G401.6 (cell line): ENCODE results near the gene CGREF1.

ENCODE experiments used
- FAIRE-seq: peaks from 2 replicates; lab custom pipeline; 2012; peaks lifted over from hg19 to GRCh38; lab: Jason Lieb, UNC

Gene CGREF1, protein sequence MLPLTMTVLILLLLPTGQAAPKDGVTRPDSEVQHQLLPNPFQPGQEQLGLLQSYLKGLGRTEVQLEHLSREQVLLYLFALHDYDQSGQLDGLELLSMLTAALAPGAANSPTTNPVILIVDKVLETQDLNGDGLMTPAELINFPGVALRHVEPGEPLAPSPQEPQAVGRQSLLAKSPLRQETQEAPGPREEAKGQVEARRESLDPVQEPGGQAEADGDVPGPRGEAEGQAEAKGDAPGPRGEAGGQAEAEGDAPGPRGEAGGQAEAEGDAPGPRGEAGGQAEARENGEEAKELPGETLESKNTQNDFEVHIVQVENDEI

DNA sequence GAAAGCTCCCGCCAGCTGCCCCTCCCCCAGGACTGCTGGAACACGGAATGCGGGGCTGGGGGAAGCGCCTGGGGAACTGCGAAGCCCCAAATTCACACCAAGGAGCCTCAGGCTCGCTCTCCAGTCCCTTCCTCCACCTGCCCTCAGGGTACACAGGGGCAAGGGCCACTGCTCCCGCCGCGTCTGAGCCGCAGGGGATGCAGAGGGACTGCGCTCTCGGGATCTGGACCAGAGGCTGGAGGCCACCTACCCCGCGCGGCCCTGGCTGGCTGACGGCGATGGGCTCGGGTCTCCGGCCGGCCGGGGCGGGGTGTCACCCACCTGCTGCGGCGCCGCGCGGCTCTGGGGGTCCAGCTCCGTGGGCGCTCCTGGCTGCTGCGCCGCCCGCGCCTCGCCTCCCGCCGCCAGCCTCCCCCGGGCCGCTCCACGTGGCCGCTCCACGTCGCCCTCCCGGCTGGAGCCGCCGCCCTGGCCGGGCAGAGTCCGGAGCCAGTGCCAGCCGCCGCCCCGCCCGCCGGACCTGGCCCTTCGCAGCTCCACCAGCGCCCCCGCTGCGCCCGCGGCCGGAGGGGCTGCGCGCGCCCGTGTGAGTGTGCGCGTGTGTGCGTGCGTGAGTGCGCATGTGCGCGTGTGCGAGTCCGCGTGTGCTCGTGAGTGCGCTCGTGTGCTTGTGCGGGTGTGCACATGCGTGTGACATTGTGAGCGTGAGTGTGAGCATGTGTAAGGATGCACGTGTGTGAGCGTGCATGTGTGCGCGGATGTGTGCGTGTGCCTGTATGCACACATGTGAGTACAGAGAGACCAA is at the start of gene CGREF1:
TSS of gene CGREF1 (minus strand) at position 604 of the 805 bp plus-strand sequence. CDS start 14,762 bp downstream, outside the sequence.
- no peak for FAIRE-seq

DNA sequence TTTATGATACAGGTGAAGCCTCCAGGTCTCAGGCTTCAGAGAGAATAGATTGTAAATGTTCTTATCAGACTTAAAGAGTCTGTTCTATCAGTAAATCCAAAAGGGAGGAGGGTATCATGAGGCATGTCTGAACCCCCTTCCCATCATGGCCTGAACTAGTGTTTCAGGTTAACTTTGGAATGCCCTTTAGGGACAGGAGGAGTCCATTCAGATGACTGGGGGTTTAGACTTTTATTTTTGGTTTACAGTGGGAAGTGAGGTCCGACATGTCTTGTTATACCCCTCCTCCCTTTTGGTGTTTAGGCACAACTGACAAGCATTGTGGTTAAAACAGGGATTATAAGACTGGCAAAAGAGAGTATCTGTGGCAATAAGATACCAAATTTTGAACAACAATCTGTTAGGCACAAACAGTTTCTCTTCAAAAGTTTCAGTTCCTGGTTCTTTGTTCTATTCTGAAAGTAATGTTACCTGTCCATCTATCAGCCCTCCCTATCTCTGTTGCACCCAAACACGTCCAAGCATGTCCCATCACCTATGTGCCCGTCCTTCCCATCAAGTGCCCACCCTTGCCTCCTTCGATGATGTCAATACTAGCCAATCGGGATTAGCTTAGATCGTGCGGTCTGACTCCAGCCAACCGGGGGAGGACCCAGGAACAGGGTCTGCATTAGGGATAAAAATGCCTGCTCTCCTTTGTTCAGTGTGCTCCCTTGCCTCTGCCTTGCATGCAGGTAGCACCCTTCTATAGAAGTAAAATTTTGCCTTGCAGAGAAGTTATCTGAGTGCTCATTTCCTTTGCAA is 46.2 kb upstream of the CGREF1 start:
- no peak for FAIRE-seq

DNA sequence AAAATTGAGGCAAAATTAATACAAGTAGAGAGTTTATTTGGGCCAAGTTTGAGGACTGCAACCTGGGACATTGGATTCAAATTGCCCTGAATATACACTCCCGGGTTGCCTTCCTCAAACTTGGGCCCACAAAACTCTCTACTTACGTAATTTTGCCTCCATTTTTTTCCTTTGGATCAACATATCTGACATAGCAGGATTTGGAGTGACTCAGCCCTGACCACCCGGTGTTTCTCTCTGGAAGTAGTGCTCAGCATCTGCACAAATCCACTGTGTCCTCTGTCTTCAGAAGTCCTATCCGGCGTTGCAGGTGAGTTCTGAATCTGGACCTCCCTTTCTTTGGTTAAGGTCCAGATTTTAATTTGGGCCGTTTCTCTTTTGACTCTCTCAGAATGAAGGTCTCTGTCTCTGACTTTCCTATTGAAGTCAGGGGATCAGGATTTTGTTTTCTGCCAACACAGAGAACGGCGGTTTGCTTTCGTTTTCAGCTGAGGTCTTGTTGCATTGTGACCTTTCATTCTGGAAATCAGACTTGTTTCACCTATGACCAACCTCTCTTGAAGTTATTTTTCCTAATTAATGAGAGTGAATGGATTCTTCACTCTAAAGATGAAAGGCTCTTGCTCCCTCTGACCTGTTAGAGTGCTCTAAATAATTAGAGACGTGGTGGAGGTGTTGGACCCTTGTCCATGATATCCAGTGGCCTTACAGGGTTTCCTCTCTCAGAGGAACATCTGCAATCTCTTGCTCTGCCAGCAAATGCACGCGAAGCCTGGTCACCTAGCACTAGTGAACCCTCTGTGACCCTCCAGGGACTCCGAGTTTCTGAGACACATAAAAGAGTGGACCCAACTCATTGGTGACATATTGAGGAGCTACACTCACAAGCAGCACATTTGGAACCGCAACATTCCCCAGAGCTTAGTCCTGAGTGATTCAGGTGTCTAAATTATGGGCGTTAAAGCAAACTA is 43.5 kb upstream of the CGREF1 start:
- FAIRE-seq: no peak

DNA sequence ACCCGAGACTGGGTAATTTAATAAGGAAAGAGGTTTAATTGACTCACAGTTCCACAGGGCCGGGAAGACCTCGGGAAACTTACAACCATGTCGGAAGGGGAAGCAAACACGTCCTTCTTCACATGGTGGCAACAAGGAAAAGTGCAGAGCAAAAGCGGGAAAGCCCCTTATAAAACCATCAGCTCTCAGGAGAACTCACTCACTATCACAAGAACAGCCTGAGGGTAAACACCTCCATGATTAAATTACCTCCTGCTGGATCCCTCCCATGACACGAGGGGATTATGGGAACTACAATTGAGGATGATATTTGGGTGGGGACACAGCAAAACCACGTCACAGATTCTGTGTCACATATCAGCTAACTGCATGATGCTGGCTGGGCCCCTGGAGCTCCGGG is 41.3 kb upstream of the CGREF1 start:
- no peak for FAIRE-seq

DNA sequence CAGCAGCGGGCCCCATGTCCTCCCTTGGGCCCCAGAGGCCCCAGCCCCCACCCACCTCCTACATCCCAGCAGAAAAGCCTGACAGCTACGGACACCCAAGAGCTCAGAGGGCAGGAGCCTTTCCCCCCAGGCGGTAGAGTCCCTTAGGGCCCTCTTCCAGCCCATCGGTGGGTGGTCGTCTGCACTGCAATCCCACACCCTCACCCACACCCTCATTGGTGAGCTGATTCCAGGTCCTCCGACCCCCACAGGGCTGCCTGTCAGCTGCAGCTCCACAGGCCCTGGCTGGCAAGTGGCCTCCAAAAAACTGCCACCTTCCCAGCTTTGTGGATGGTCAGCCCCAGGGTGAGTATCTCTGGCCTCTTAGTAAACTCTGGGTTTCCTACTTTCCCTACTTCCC is 40.3 kb upstream of the CGREF1 start:
- no peak for FAIRE-seq

DNA sequence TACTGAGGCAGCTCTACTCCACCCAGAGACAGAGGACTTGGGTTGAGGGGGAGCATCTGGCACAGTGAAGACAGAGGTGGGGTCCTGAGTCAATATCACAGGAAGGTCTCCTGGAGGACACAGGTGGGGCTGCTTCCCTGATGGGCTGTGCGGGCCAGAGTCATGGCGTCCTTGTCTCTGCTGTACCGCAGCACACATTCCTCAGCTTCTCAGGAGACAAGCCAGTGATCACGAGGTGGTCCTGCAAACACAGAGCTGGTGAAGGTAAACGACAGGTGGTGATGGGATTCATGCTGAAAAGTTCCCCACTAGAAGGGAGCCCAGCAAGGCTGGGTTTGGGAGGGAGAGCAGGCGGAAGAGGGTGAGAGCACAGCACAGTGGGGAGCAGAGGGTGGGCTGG is 39.5 kb upstream of the CGREF1 start:
- no peak for FAIRE-seq

DNA sequence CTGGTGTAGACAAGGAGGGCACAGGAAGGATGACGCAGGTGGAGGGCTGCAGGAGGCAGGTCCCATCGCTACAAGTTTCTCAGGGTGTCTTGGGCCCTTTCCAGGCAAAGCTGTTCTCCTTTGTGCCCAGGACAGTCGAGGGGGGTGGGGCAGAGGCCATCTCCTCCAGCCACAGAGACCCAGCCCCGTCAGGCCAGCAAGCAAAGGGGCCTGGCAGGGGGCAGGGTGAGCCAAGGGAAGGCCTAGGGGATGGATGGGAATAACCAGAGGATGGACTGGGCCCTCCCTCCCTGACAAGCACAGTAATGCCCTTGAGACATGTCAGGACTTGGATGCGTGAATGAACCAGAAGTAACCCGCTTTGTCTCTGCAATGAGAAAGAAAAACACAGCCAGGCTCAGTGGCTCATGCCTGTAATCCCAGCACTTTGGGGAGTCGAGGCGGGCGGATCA is 36.2 kb upstream of the CGREF1 start:
- no peak for FAIRE-seq

DNA sequence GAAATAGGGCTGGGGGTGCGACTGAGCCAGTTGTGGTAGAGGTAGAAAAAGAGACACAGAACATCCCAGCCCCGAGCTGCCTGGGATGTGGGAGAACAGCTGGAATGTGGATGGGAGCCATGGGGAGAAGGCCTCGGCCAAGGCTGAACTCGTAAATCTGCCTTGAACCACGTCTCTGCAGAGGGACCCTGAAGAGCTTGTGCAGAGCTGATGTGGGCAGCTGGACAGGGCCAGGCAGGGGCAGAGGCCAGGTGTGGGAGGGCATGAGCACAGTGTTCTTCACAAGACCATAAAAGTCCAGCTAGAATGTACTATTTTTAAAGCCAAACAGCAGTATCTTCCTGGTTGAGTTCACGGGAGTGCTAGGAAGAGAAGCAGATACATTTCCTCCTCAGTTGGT is 35.6 kb upstream of the CGREF1 start:
- FAIRE-seq: no peak

DNA sequence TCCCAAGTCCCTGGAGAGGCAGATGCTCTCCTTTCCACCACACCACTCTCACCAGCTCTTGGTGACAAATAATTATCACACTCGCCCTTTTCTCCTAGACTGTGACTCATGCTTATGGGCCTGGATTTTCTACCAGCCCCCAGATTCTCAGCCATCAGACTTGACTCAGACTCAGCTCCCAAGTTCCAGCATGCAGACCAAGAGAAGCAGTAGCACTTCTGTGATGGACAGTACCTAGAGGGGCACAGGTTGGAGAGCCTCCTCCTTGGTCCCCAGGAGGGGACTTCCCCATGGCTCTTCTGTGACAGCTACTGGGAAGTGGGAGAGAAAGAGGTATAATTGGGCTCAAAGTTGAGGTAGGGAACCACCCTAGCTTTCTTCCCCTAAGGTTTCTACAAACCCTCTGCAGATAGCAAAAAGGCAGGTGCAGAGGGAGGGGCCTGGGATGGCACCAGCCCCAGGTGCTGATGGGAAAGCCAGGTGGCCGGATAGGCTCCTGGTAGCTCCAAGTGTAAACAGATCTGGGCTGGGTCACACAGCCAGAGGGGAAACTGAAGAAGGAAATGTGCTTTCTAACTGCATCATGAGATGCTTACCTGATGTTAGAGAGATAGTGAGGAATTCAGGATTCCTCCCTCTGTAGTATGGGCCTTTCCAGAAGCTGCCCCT is 34.0 kb upstream of the CGREF1 start:
- no peak for FAIRE-seq

DNA sequence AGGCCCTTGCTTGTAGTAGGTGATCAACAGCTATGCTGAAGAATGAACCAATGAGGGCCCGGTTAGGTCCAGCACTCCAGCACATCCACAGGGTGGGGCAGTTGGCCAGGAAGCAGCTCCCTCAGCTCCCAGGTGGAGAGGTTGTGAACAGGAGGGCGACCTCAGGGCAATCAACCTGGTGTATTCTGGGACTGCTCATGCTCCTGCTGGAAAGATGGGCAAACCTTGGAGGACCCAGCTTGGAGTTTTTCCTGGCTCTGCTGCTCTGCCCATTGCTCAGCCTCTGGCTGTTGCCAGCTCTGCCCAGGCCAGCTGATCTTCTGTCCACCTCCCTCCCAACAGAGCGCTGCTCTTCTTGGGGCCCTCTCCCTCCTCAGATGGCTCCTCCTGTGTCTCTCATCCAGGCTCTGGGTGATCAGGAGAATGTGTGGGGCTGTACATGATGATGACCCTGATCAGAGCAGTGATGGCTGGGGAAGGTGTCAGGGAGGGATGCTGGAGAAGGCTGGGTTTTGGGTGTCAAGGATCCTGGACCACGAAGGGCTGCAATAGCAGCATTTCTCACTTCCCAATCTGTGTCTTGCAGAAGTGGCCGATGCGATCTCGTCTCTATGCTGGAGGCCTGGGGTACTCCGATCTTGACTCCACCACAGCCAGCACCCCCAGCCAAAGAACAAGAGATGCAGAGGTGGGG is 33.3 kb upstream of the CGREF1 start:
- no peak for FAIRE-seq

DNA sequence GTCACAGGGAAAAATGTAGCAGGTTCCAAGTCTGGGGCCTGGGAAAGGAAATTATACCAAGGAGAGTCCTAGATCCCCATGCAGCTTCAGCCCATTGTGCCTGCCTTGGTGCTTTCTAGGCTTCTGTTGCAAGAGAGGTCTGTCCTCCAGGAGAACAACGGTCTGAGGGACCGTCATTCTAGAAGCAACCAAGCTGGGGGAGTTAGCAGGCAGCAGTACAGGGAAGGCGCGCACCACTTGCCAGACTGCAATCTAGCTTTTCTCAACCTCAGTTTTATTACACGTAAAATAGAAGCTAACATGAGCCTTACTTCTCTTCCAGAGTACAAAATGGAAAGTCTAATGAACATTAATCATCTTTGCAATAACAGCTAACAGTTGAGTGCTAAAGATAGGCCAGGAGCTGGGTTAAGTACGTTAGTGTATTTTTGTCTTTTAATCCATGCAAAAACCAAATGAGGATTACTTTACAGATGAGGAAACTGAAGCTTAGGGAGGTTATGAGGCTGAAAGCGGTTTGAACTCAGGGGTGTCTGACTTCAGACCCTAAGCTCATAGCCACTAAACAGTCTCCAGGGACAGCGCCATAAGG is 31.8 kb upstream of the CGREF1 start:
- no peak for FAIRE-seq

DNA sequence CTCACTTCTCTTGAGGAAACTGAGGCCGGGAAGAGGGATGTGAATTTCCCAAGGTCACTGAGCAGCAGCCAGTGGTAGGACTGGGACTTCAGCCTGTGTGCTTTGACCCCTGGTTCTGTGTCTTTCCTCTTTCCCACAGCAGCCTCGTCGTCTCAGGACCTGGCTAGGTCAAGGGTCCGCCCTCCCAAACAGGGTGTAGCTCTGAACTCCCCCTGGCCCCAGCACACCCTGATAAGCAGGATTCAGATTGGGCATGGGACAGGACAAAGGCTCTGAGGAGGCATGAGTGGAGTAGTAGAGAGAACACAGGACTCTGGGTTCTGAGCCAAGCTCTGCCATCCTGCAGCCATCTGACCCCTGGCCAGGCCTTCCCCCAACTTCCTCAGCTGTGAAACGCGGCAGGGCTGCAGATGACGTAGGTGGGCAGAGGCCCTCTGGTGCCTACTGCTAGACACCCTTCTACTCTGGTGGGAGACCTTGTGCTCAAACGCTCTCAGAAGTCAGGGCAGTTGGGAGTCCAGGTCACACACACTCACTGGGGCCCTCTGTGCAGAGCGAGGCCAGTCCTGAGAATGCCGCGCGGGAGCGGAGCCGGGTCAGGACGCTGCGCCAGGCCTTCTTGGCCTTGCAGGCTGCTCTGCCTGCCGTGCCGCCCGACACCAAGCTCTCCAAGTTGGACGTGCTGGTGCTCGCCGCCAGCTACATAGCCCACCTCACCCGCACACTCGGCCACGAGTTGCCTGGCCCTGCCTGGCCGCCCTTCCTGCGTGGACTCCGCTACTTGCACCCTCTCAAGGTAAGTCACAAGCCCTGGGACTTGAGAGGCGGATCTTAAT is 30.9 kb upstream of the CGREF1 start:
- FAIRE-seq: no peak

DNA sequence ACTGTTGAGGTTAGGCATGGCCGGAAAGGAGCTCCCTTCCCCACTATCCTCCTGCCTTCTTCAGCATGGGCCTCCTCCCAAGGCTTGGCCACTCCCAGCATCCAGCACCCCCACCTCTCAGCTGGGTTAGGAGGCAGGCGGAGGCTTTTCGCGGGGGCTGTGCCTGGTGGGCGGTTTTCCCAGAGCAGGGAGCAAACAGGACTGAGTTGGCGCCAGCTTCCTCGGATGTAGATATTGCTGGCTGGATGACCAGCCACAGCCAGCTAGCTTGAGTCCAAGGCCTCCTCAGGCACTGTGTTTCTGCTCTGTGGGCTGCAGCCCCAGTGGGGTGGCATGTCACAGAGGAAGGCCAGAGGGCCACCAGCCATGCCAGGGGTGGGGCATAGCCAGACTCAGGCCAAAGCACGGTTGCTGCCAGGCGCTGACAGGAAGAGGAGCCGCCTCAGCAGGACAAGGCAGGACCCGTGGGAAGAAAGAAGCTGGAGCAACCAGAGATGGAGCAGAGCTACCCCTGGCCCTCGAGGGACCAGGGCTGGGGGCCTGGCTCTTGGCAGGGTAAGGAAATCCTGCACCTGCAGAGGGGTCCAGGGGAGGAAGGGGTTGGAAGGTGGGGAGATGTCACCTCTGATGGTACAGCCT is 30.0 kb upstream of the CGREF1 start, which contains the start of gene TCF23:
TSS of gene TCF23 (plus strand) at position 204 of the 639 bp plus-strand sequence. CDS start at position 334, 130 bp downstream.
- FAIRE-seq: no peak

DNA sequence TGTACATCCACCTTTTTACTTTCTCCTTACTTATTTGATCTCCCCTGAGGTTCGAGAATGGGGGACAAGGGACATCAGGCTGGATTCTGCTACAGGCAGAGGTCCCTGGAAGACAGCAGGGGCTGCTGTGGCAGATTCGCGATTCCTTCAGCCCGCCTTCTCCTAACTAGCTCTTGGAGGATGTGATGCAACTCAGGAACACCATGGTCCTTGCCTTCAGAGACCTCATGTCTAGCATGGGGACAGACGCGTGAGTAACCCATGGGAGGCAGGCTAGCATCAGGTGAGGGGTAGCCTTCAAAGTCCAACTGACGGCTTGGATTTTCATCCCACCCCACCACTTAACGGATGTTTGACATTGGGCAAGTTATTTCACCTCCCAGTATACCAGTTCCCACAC is 29.0 kb upstream of the CGREF1 start:
- no peak for FAIRE-seq

DNA sequence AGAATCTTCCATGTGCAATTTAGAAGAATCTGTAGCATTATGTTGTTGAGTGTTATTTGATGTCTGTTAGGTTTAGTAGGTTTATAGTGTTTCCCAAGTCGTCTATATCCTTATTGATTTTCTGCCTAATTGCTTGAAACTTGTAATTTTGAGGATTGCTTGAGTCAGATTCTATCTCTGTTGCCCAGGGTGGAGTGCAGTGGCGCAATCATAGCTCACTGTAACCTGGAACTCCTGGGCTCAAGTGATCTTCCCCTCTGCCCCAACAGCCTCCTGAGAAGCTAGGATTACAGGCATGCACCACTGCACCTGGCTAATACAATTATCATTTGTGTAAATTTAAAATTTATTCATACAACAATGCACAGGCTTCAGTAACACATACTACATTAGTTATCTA is 26.8 kb upstream of the CGREF1 start:
- no peak for FAIRE-seq

DNA sequence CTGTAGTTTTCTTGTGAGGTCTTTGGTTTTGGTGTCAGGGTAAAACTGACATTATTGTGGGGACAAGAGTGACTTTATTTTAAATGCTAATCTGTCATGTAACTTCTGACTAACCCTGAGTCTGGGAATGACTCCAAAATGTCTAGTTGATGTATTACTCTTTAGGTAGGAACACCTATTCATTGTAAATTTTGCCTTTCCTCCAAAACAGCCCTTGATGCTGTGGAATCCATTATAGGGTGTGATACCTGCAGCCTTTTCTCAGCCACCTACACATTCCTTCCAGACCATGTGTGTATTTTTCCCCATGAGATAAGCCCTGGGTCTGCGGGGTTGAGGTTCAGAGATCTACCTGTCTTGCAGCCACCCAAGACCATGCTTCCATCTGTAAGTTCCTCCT is 24.4 kb upstream of the CGREF1 start:
- FAIRE-seq: no peak

DNA sequence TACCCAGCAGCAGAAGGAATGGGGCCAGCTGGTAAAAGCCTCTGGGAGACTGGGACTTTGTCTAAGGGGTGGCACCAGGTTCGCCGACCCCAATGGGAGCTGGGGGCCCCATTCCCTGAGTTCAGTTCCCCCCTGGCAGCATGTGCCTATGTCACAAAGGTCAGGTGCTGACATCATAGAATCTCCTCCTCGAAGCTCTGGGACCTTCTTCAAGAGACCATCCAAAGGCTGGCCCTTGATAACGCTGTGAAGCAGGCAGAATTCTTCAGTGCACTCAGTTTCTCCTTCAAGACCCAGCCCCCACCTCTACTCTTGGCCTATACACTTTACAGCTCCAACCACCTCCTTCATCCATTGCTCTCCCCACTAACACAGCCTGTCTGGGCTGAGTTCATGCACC is 20.4 kb upstream of the CGREF1 start, which contains the start of gene PRR30:
TSS of gene PRR30 (minus strand) at position 101 of the 400 bp plus-strand sequence. CDS start 1,081 bp downstream, outside the sequence.
- no peak for FAIRE-seq

DNA sequence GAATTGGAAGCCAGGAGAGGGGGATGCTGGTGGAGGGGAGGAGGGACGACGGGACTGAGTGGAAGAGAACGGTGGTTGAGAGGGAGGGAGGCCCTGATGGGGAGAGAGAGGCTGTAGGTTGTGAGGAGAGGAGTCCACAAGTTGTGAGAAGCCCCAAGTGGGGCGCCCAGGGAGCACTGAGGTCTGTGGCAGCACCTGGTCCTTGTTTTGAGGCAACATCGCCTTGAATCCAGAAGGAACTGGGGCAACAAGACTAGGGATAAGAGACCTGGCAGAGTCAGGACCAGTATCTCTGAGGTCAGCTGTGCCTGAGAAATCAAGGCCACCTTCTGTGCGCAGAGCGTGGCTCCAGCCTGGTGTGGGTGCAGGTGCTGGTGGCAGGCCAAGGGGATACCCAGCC is 19.2 kb upstream of the CGREF1 start:
- FAIRE-seq: no peak
